HEK293 (cell line): Measurements from ENCODE around the gene GBF1.

Experiments
- KLF17 ChIP-seq: fragments of 450-650 bp; formaldehyde crosslinking; IDR thresholded peaks from 2 replicates; pipeline ENCODE4 v1.5.1; 2016; ENCODE audit warnings: missing biosample characterization, missing genetic modification characterization
- KLF9 ChIP-seq: fragments of 450-650 bp; formaldehyde crosslinking; IDR thresholded peaks from 2 replicates; pipeline ENCODE4 v1.5.1; 2016; ENCODE audit warnings: missing biosample characterization, missing genetic modification characterization, low read depth
- MYNN ChIP-seq: fragments of 450-650 bp; formaldehyde crosslinking; IDR thresholded peaks from 2 replicates; pipeline ENCODE4 v1.5.1; 2016; ENCODE audit warnings: missing biosample characterization, missing genetic modification characterization, borderline replicate concordance
- PRDM6 ChIP-seq: fragments of 450-650 bp; formaldehyde crosslinking; IDR thresholded peaks from 2 replicates; pipeline ENCODE4 v1.5.1; 2017; ENCODE audit warnings: missing biosample characterization, missing genetic modification characterization
- REST ChIP-seq: fragments of 450-650 bp; formaldehyde crosslinking; IDR thresholded peaks from 2 replicates; pipeline ENCODE4 v1.5.1; 2016; ENCODE audit warnings: missing biosample characterization, missing genetic modification characterization
- ZBTB11 ChIP-seq: fragments of 450-650 bp; formaldehyde crosslinking; conservative IDR thresholded peaks from 2 replicates; pipeline ENCODE4 v1.5.1; 2016; ENCODE audit warnings: low read depth, missing biosample characterization, missing genetic modification characterization
- ZBTB20 ChIP-seq: fragments of 450-650 bp; formaldehyde crosslinking; IDR thresholded peaks from 2 replicates; pipeline ENCODE4 v1.5.1; 2016; ENCODE audit warnings: missing biosample characterization, missing genetic modification characterization
- ZBTB26 ChIP-seq: fragments of 450-650 bp; formaldehyde crosslinking; optimal IDR thresholded peaks from 2 replicates; pipeline ENCODE3; 2016; ENCODE audit warnings: missing biosample characterization, mild to moderate bottlenecking, missing genetic modification characterization
- ZBTB48 ChIP-seq: fragments of 450-650 bp; formaldehyde crosslinking; IDR thresholded peaks from 2 replicates; pipeline ENCODE4 v1.5.1; 2016; ENCODE audit warnings: missing biosample characterization, missing genetic modification characterization
- ZFHX2 ChIP-seq: fragments of 450-650 bp; formaldehyde crosslinking; conservative IDR thresholded peaks from 2 replicates; pipeline ENCODE4 v1.5.1; 2016; ENCODE audit warnings: missing biosample characterization, missing genetic modification characterization
- ZIC2 ChIP-seq: fragments of 450-650 bp; formaldehyde crosslinking; IDR thresholded peaks from 2 replicates; pipeline ENCODE4 v1.5.1; 2016; ENCODE audit warnings: missing biosample characterization, missing genetic modification characterization
- ZNF280D ChIP-seq: fragments of 450-650 bp; formaldehyde crosslinking; IDR thresholded peaks from 2 replicates; pipeline ENCODE4 v1.5.1; 2016; ENCODE audit warnings: missing biosample characterization, missing genetic modification characterization
- ZNF335 ChIP-seq: fragments of 450-650 bp; formaldehyde crosslinking; conservative IDR thresholded peaks from 2 replicates; pipeline ENCODE4 v1.5.1; 2016; ENCODE audit warnings: missing biosample characterization, missing genetic modification characterization
- ZNF394 ChIP-seq: fragments of 450-650 bp; formaldehyde crosslinking; IDR thresholded peaks from 2 replicates; pipeline ENCODE4 v1.5.1; 2016; ENCODE audit warnings: missing biosample characterization, missing genetic modification characterization, mild to moderate bottlenecking, moderate library complexity, borderline replicate concordance
- ZNF449 ChIP-seq: fragments of 450-650 bp; formaldehyde crosslinking; IDR thresholded peaks from 2 replicates; pipeline ENCODE4 v1.5.1; 2017; ENCODE audit warnings: missing biosample characterization, mild to moderate bottlenecking, missing genetic modification characterization, moderate library complexity
- ZNF521 ChIP-seq: fragments of 450-650 bp; formaldehyde crosslinking; IDR thresholded peaks from 2 replicates; pipeline ENCODE4 v1.5.1; 2017; ENCODE audit warnings: missing biosample characterization, mild to moderate bottlenecking, missing genetic modification characterization
- ZNF561 ChIP-seq: fragments of 450-650 bp; IDR thresholded peaks from 2 replicates; pipeline ENCODE4 v1.5.1; 2018; ENCODE audit warnings: missing biosample characterization, missing genetic modification characterization, borderline replicate concordance
- ZNF600 ChIP-seq: fragments of 450-650 bp; formaldehyde crosslinking; IDR thresholded peaks from 2 replicates; pipeline ENCODE4 v1.5.1; 2016; ENCODE audit warnings: missing biosample characterization, missing genetic modification characterization
- ZNF768 ChIP-seq: fragments of 450-650 bp; formaldehyde crosslinking; IDR thresholded peaks from 2 replicates; pipeline ENCODE4 v1.5.1; 2018; ENCODE audit warnings: missing biosample characterization, mild to moderate bottlenecking, missing genetic modification characterization
- ZXDB ChIP-seq: fragments of 450-650 bp; formaldehyde crosslinking; IDR thresholded peaks from 2 replicates; pipeline ENCODE4 v1.5.1; 2016; ENCODE audit warnings: missing biosample characterization, missing genetic modification characterization

Gene GBF1

GRCh38 chr10:102419269-102420180, 174.2 kb downstream of the GBF1 start (continued):
- TF ChIP-seq ZFHX2 (tag by site-specific recombination): peak; percentile 40; the same call in 1 of the 2 replicates
- peak; percentile 98 for TF ChIP-seq REST (tag by site-specific recombination)
- no peak for TF ChIP-seq ZNF521 (tag by site-specific recombination)
- TF ChIP-seq ZBTB11: peak; percentile 69
- TF ChIP-seq KLF17 (tag by site-specific recombination): peak; percentile 11; the same call in 1 of the 2 replicates
- TF ChIP-seq ZIC2 (tag by site-specific recombination): peak; percentile 35; the same call in 1 of the 2 replicates
- TF ChIP-seq ZNF449 (tag by site-specific recombination): no peak
- TF ChIP-seq ZNF335 (tag by site-specific recombination): peak; percentile 74
- peak; percentile 91 for TF ChIP-seq ZBTB48 (tag by site-specific recombination)
- TF ChIP-seq ZXDB: peak; percentile 61; the same call in 1 of the 2 replicates
- peak; percentile 17; the same call in 1 of the 2 replicates for TF ChIP-seq KLF9 (tag by site-specific recombination)
- no peak for TF ChIP-seq ZNF280D
- no peak for TF ChIP-seq PRDM6 (tag by site-specific recombination)
- peak; percentile 66; the same call in 1 of the 2 replicates for TF ChIP-seq ZNF561 (tag by site-specific recombination)
- TF ChIP-seq ZNF600 (tag by site-specific recombination): peak; percentile 81; the same call in 1 of the 2 replicates
- TF ChIP-seq ZNF394 (tag by site-specific recombination): peak; percentile 55; the same call in 1 of the 2 replicates
- TF ChIP-seq MYNN: no peak
- no peak for TF ChIP-seq ZNF768
- 0 out of 2 replicates have a peak, but pooled peaks have one; percentile 32 for TF ChIP-seq ZBTB20
- peak; percentile 99 for TF ChIP-seq ZBTB26
